Measurements from ENCODE around the gene NUDT17. TPM values are rescaled to one million over a fixed set of nuclear protein-coding genes. Genes with fewer than 3 reads are reported as not detected.

Gene NUDT17
- polyA plus RNA-seq, 3 donors: 6.1 to 7.4 (median 6.8) TPM

DNA sequence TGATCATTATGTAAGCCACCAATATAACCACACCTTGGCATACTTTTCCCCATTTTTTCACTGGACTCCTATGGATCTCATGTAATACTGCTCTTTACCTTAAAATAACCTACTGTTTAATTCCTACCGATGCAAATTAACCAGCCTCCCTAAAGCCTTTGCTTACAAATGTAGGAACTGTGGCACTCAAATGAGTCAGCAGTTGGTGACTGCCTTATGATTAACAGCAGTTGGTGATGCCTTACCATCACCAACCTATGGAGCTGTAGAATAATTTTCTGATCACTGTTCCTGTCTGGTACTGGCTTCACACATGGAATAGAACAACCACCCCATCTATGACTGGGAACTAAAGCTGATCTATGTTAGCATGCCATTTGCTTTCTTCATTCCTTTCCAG lies 7.8 kb upstream of the NUDT17 start:
- no peak for DNase-seq (ENCODE audit: extremely low read depth in 1 of 11, low read depth in 9 of 11, low spot score in 4 of 11)

DNA sequence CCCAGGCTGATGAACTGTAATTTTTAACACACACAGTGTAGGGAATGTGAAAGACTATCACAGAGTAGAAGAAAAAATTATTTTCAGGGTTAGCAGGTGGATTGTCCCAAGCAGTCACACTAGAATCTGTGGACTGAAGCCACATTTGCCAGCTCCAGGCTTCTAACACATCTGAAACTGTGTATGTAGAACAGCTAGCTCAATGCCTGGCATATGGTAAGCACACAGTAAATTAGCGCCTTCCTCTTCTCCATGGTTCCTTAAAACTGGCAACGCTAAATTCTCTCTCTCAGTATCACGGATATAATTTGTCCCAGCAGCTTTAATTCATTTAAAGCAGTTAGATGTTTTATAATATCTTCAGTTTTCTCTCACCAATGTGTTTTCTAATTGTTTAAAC lies 2.4 kb upstream of the NUDT17 start:
- DNase-seq (ENCODE audit: extremely low read depth in 1 of 11, low read depth in 9 of 11, low spot score in 4 of 11): no peak

DNA sequence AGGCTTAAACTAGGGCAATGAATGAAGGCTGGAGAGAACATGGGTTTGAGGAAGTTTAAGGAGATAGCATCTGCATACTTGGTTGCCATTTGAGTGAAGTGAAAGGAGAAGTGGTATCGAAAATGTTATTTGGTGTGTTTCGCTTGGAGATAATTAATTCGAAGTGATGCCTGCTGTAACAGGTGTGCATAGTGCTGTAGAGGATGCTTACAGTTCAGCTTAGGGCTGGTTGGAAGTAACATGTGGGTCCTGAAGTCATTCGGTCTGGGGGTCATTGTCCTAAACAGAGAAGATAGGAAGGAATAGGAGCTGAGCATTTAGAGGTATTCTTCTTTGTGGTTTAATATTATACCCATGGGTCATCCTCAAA lies 301 bp upstream of the NUDT17 start:
- DNase-seq (ENCODE audit: extremely low read depth in 1 of 11, low read depth in 9 of 11, low spot score in 4 of 11): peak in 1 of 11 donors; percentile 17

DNA sequence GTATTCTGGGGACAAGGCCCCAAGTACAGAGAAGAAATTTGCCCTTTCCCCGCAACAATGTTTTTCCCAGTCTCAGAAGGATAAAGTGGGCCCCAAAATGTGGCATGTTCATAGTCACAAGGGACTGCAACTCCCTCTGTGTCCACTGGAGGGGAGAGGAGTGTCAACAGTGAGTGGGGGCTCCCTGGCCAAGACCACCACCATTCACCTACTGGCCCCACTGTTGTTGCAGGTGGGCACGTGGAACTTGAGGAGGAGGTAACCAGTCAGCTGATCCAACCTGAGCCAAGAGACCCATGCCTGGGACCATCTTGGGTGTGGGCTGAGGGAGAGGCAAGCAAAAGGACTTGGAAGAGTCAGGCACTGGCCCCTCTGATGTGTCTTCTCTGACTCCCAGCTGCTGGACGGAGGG lies 777 bp downstream of the NUDT17 start:
- peak in 4 of 11 donors; percentile 15 to 43 (median 26) for DNase-seq (ENCODE audit: extremely low read depth in 1 of 11, low read depth in 9 of 11, low spot score in 4 of 11)

DNA sequence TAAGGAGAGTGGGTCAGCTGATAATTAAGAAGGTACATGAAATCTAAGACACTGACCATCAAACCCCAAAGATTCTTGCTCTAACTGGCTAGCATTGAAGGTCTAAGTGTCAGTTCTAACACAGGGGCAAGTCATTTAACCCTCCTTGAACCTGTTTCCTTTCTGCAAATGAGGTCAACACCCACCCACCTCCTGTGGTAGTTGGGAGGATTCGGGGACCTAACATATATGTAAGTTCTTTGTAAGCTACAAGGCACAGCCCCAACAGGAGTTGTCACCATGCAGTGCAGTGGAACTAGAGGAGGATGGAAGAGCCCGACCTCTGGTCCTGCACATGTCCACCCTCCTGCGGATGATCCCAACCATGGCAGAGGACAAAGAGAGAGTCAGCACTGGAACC lies 2.4 kb downstream of the NUDT17 start:
- no peak for DNase-seq (ENCODE audit: extremely low read depth in 1 of 11, low read depth in 9 of 11, low spot score in 4 of 11)

DNA sequence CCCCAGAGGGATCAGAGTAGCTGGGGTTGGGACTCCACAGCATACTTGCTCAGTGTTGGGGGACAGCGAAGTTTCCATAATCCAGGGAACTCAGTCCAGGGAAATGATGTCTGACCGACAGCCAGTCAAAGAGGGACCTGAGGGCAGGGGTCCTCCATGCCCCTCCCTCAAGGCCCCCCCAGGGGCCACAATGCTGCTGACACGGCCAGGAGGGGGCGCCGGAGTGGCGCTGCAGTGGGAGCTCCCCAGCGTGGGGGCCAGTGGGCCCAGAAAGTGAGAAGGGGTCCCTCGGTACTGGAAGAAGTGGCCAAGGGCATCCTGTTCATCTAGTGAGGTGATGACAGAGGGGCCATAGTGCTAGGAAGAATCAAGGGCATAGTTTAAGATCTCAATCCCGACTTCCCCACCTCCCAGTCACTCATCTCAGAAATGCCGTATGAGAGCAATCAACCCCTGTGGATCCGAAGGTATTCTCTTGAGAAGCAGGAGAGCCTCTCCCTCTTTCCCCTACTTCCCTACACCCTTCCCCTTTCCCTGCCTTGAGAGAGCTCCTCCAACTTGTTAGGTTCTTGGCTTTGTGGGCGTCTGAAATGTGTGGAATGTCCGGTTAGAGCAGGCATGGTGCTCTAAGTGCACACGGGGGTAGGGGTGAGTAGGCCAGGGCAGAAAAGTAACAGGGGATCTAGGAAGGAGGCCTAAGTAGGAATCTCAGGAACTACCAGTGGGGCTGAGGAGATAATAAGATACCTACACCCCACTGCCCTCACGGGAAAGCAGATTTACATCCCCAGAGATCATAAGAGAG lies 4.1 kb downstream of the NUDT17 start:
- no peak for DNase-seq (ENCODE audit: extremely low read depth in 1 of 11, low read depth in 9 of 11, low spot score in 4 of 11)

DNA sequence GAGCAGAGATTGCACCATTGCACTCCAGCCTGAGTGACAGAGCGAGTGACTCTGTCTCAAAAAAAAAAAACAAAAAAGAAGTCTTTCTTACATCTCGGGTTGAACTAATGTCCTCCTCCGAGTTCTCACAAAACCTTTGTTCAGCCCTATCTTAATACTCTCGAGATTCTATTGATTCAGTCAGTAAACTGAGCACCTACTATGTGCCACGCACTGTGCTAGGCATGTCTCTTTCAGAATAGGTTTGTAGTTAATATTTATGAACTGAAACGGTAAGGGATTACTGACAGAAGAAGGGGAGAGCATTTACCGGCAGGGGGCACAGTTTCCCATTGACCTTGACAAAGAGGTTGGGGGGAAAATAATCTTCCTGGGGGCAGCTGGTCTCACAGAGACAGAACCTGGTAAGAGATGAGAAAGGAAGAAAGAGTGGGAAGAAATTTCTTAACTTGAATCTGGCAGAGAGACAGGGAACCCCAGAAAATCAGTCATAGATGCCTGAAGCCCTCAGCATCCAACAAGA lies 10.1 kb downstream of the NUDT17 start:
- no peak for DNase-seq (ENCODE audit: extremely low read depth in 1 of 11, low read depth in 9 of 11, low spot score in 4 of 11)

DNA sequence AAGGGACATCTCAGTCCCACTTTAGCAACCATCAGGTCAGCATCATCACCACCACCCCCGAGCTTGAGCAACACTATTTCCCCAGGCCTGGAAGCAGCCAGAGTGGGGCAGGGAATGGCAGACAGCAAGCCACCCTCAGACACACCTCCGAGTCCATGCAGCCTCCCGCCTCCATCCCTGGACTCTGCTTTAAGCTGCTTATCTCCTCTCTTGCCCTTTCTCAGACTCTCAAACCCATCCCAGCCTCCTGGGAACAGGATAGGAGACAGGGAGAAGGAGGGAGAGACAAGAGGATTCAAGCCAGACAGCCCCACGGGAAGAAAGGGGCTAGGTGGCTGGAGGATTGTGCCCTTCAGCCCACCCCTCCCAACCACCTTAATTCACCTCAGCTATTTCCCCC lies 11.7 kb downstream of the NUDT17 start:
- DNase-seq (ENCODE audit: extremely low read depth in 1 of 11, low read depth in 9 of 11, low spot score in 4 of 11): no peak

DNA sequence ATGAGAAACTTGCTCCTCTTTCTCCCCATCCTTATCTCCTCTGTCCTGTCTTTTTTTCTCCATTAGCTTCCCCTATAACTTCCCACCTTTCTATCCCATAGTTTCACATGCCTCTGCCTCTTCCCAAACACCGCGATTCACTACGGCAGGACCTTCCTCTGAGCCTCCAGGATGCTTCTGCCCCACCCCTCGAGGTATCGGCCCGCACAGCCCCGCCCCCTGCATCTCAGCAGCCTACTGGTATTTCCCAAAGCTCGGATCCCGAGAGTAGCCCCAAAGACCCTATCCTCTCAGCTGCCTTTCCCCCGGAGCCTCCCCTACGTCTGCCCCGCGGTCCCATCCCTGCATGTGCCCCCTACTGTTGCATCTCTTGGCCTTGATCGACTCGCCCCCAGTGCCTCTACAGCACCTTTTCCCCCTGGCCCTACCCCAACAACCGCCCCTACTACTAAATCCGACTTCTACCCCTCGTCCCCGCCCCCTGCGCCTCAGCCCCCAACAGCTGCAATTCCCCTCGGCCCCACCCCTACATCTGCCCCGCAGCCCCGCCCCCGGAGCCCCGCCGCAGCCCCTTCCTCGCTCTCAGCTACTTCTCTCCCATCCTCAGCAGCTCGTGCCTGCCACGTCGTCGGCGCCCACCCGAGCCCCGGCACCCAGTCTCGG lies 12.9 kb downstream of the NUDT17 start:
- peak in 3 of 11 donors; percentile 11 to 20 (median 17) for DNase-seq (ENCODE audit: extremely low read depth in 1 of 11, low read depth in 9 of 11, low spot score in 4 of 11)

DNA sequence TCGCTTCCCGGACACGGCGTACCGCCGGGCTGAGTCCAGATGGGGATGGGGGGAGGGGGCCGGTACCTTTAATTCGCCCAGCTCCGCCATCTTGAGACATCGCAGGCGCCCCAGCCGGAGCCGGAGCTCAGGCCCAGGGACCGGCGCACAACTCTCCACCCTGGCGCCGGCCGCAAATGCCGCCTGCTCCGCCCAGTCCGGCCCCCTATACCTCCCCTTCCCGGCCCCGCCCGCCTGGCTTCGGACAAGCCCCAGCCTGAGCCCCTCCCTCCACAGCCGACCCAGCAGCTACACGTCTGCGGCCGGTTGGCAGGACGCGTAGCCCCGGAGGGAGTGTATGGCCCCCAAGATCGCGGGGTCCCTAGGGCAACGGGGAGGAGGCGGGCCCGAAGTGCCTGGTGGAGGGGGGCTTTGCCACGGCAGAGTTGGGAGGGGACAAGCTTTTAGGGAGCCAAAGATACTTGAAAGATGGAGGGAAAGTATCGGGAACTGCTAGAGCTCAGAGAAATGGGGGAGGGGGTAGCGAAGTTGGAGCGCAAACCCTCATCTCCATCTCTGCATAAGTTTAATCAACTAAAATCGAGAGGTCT lies 13.6 kb downstream of the NUDT17 start, which contains the start of gene PIAS3:
Gene PIAS3, minus strand, starts transcription at position 181 of the 590 bp plus-strand sequence. Its CDS starts 91 bp downstream, at position 90.
- peak; percentile 77 to 92 (median 91) for DNase-seq (ENCODE audit: extremely low read depth in 1 of 11, low read depth in 9 of 11, low spot score in 4 of 11)

DNA sequence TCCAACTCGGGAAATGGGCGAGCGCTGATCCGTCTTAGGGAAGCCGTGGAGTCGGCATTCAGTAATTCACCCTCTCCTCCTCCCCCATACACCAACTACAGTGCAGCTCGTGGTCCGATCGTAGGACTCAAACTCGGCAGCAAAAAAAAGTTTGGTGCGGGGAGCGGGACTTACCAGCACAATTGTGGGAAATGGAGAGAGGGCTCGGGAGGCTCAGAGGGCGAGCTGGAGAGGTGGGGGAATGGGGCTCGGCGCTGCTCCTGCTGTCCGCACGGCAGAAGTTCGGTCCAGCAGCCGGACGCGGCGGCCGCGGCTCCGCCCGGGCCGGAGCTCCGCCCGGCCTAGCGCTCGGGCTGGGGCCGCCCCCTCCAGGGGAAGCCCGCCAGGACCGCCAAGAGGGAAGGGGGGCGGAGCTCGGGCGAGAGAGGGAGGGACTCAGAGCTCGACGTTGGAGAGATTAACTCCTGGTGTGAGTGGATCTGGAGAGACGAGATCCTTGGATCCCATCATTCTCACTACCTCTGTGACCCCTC lies 14.1 kb downstream of the NUDT17 start:
- DNase-seq (ENCODE audit: extremely low read depth in 1 of 11, low read depth in 9 of 11, low spot score in 4 of 11): peak; percentile 70 to 90 (median 84)

DNA sequence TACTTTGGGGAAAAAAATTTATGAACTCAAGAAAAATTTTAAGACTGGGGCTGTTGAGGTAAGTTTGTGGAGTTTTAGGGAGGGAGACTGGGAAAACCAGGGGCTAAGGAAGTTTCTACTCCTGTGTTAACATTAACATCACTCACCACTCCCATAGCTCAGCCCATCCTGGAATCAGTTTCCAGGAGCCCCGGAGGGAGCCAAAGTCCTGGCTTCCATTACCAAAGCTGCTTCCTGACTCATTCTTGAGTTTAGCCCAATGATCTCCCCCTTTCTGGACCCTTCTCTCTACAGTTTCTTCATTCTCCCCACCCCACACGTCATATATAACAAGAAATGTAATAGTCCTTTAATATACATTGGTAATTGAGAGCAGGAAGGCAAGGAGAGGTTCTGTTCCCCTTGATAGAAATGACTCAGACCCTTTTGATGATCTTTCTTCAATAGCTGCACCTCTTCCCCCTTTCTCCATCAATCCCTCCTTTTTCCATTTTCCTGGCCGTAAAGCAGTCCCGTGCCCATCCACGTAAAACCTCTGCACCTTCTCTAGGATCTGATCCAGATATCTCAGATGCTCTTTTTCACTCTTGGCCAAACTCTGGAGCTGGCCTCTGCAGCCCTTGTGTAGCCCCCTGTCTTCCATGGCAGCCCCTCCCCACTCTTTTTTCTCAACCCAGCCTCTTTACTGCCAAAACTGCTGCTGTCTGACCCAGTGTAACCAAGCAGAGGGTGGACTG lies 18.0 kb downstream of the NUDT17 start:
- DNase-seq (ENCODE audit: extremely low read depth in 1 of 11, low read depth in 9 of 11, low spot score in 4 of 11): no peak

DNA sequence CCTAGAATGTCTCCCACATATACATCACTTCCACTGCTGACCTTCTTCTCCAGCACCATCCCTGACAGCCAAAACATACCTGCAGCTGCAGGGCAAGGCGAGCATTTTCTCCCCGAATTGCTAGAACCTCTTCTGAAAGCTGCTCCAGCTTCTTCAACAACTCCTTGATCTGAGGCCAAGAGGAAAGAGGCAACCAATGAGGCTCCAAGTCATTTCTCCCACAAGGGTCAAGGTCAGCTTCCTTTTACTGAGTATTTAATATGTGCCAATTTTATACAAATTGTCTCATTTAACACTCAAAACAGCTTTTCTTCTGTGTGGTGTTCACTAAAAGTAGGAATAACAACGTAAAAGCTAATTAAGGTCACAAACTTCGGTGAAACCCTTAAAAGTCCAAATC lies 22.8 kb downstream of the NUDT17 start:
- no peak for DNase-seq (ENCODE audit: extremely low read depth in 1 of 11, low read depth in 9 of 11, low spot score in 4 of 11)

DNA sequence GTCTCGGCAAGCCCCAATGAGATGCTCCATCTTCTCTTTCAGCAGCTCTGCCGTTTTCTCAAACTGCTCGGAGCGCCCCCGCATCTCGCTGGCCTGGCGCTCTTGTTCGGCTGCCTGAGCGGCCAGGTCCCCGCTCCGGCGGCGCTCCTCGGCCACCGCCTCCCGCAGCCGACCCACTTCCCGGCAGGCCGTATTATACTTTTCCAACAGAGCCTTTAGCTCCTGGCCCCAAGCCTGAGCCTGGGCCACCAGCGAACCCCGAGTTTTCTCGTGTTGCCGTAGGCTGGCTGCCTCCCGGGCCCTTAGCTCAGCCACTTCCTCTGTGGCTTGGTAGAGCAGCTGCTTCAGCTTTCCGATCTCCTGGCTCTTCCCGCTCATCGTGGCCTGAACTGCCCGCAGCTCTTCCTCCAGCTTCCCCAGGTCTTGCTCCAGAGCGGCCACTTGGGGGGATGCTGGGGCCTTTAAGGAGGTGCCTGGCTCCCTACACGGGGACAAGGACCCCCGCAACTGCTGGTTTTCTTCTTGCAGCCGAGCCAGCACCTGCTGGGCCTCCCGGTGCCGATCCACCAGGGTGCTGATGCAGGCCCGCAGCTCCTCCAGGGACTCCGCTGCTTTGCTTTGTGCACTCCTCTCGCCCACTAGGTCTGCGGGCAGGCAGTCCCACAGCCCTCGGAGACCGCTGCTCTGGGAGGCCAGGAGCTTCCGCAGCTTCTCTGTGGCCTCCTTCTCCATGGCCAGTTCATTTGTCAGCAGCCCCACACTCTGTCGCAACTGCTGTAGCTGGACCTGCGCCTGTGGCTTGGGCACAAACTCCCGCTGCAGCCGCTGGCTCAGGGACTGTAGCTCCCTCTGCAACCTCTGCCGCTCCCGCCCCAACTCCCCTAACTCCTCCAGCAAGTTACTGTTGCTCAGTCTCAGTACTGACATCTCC lies 26.8 kb downstream of the NUDT17 start:
- peak in 5 of 11 donors; percentile 20 to 40 (median 27) for DNase-seq (ENCODE audit: extremely low read depth in 1 of 11, low read depth in 9 of 11, low spot score in 4 of 11)

DNA sequence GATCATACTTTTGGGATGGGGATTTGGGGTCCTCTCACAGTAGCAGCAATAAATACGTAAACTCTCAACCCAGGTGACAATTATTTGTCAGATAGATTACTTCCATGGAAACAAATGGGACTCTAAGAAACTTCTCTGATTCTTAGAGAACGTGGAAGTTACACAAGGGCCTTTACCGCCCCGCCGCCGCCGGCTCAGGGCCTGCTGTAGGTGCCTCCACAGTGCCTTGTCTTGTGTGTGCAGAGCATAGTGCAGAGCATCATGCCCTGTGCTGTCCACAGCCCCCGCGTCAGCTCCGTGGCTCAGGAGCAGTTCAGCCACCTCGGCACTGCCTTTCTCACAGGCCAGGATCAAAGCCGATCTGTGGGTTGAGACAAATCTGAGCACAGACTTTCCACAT lies 29.2 kb downstream of the NUDT17 start:
- DNase-seq (ENCODE audit: extremely low read depth in 1 of 11, low read depth in 9 of 11, low spot score in 4 of 11): no peak

DNA sequence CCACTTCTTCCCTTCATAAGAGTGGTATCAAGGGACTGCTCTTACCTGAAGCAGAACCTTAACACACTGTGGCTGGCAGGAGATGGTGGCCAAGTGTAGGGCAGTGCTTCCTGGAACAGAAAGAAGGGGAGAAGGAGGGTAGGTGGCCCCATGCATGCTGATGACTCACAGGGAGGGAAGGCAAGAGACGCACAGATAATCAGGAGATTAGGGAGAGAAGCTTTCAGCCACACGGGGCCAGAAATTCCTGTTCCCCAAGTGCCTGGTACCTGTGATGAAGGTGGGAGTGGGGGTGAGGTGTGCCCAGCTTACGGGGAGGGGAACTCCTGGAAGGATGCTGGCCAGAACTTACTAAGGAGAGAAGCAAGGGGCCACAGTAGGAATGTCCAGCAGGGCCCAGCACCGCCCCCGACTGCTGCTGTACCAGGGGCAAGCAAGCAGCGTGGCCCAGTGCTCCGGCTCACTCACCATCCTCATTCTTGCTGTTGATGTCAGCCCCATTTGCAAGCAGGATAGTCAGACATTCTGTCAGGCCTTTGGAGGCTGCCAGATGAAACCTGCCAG lies 32.6 kb downstream of the NUDT17 start:
- no peak for DNase-seq (ENCODE audit: extremely low read depth in 1 of 11, low read depth in 9 of 11, low spot score in 4 of 11)

DNA sequence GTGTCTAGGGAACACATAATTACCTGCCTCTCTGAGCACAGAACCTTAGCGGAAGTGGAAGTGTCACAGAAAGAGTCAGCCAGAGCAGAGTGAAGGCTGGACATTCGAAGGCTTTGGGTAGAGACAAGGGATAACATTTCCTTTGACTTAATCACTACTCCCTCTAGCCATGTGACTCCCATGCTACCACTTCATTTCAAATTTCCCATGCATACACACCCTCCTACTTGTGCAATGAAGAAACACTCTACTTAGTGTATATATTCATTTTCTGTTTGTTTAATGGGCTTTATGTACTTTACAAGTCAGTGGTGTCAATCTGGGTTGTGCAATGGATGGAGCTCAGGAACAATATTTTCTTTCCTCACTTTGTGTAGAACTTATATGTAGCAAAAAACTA lies 33.3 kb downstream of the NUDT17 start:
- no peak for DNase-seq (ENCODE audit: extremely low read depth in 1 of 11, low read depth in 9 of 11, low spot score in 4 of 11)

DNA sequence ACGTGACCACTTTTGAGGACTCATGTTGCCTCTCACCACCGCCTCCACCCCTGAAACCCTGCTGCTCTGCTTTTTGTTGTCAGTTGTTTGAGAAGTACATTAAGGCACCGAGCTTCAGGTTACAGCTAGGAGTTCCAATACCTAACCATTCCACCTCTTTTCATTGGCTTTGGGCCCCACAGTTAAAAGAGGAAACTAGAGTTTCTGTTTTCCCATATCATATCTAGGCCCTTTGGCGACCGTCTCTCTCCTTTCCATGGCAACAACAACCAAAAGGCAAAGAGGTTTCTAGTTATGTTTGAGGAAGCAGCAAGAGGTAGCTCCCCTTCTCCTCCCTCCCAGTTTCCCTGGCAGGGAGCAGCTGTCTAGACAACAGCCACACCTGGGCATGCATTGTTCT lies 34.3 kb downstream of the NUDT17 start:
- DNase-seq (ENCODE audit: extremely low read depth in 1 of 11, low read depth in 9 of 11, low spot score in 4 of 11): no peak

Data from renal cortex interstitium (tissue), 11 donors.